ENCODE measurements around the gene RABGAP1L. TPM values are rescaled to one million over a fixed set of nuclear protein-coding genes. Genes with fewer than 3 reads are reported as not detected.

The RABGAP1L gene
- polyA plus RNA-seq, 1 donor (not counting 4 experiments of a cell fraction or from before 2014, with no cell fraction given): 24.2 TPM

- dilution Hi-C loops (cut with MboI; ENCODE audit: extremely low pct_ligation_motif_present, low sequenced_read_pairs): no loop called here
- Histone ChIP-seq H3K4me3 (ENCODE audit: control insufficient read depth in 2 of 3, extremely low read depth in 1 of 3, insufficient read depth in 2 of 3, low read depth in 1 of 3, low read length in 3 of 3) (no peak overlapping the region), H2AFZ (ENCODE audit: control insufficient read depth, low read length) (no peak overlapping the region), H3K36me3 (ENCODE audit: control insufficient read depth in 2 of 2, extremely low read depth in 1 of 2, insufficient read depth in 2 of 2, low read length in 2 of 2) (no peaks in the 10 kb centered on the region), H3K9ac (ENCODE audit: control insufficient read depth, extremely low read depth, insufficient read depth, low read length) (no peak overlapping the region), H3K79me2 (ENCODE audit: control insufficient read depth, insufficient read depth, low read length) (peaks cover 15% of the 10 kb centered on the region), H3K9me1 (ENCODE audit: control insufficient read depth, extremely low read depth, insufficient read depth, low read length) (no peaks in the 10 kb centered on the region), H3K27ac (ENCODE audit: control insufficient read depth, insufficient read depth, low read length) (no peak overlapping the region), H3K27me3 (ENCODE audit: control insufficient read depth, extremely low read depth, insufficient read depth, low read length) (no peaks in the 10 kb centered on the region), H3K4me1 (ENCODE audit: control insufficient read depth, extremely low read depth, insufficient read depth, low read length) (peaks cover 41% of the 10 kb centered on the region), H3K4me2 (ENCODE audit: control insufficient read depth, extremely low read depth, insufficient read depth, low read depth, low read length) (peak overlapping the region; percentile 23), H4K20me1 (ENCODE audit: control insufficient read depth, extremely low read depth, insufficient read depth, low read length) (no peaks in the 10 kb centered on the region), H3K9me3 (ENCODE audit: control insufficient read depth, low read depth, low read length) (no peaks in the 10 kb centered on the region)
- DNase-seq (ENCODE audit: low read depth, low spot score) (no peak), FAIRE-seq (peak; percentile 29)
- TF ChIP-seq CTCF (optimal IDR thresholded peaks at IDR 0.05 in 1 of 3, IDR thresholded peaks at IDR 0.05 in 1 of 3, conservative IDR thresholded peaks at IDR 0.05 in 1 of 3; ENCODE audit: extremely low read depth in 1 of 3, insufficient read depth in 2 of 3, low read length in 3 of 3) (no peak), EZH2 (IDR thresholded peaks at IDR 0.05; ENCODE audit: low read length) (no peak)
Measured at GRCh38 chr1:174157157-174157806, 2.0 kb upstream of the RABGAP1L start.

- peak overlapping the region; percentile 66 for H3K27ac ChIP-seq (ENCODE audit: control insufficient read depth, insufficient read depth, low read length)
- dilution Hi-C loops (cut with MboI; ENCODE audit: extremely low pct_ligation_motif_present, low sequenced_read_pairs): no loop called here
- no peaks in the 10 kb centered on the region for H3K9me3 ChIP-seq (ENCODE audit: control insufficient read depth, low read depth, low read length)
- peak overlapping the region; percentile 48 to 98 (median 74) for H3K4me3 ChIP-seq (ENCODE audit: control insufficient read depth in 2 of 3, extremely low read depth in 1 of 3, insufficient read depth in 2 of 3, low read depth in 1 of 3, low read length in 3 of 3)
- H3K36me3 ChIP-seq (ENCODE audit: control insufficient read depth in 2 of 2, extremely low read depth in 1 of 2, insufficient read depth in 2 of 2, low read length in 2 of 2): no peaks in the 10 kb centered on the region
- TF ChIP-seq EZH2 (IDR thresholded peaks at IDR 0.05; ENCODE audit: low read length) (no peak), CTCF (optimal IDR thresholded peaks at IDR 0.05 in 1 of 3, IDR thresholded peaks at IDR 0.05 in 1 of 3, conservative IDR thresholded peaks at IDR 0.05 in 1 of 3; ENCODE audit: extremely low read depth in 1 of 3, insufficient read depth in 2 of 3, low read length in 3 of 3) (no peak)
- peaks cover 25% of the 10 kb centered on the region for H3K79me2 ChIP-seq (ENCODE audit: control insufficient read depth, insufficient read depth, low read length)
- peaks cover 26% of the 10 kb centered on the region for H3K4me1 ChIP-seq (ENCODE audit: control insufficient read depth, extremely low read depth, insufficient read depth, low read length)
- FAIRE-seq (peak; percentile 53), DNase-seq (ENCODE audit: low read depth, low spot score) (no peak)
- no peaks in the 10 kb centered on the region for H3K9me1 ChIP-seq (ENCODE audit: control insufficient read depth, extremely low read depth, insufficient read depth, low read length)
- no peaks in the 10 kb centered on the region for H4K20me1 ChIP-seq (ENCODE audit: control insufficient read depth, extremely low read depth, insufficient read depth, low read length)
- peak overlapping the region; percentile 100 for H3K4me2 ChIP-seq (ENCODE audit: control insufficient read depth, extremely low read depth, insufficient read depth, low read depth, low read length)
- H3K9ac ChIP-seq (ENCODE audit: control insufficient read depth, extremely low read depth, insufficient read depth, low read length): peak overlapping the region; percentile 77
- H2AFZ ChIP-seq (ENCODE audit: control insufficient read depth, low read length): peak overlapping the region; percentile 91
- H3K27me3 ChIP-seq (ENCODE audit: control insufficient read depth, extremely low read depth, insufficient read depth, low read length): no peaks in the 10 kb centered on the region
Measured at GRCh38 chr1:174158767-174159251, 511 bp upstream of the RABGAP1L start.

All from keratinocyte (primary cell).